ENCODE results near the gene SYNDIG1.

GRCh38 chr20:24701668-24702067 lies 232.2 kb downstream of the SYNDIG1 start:
- no peak for TF ChIP-seq CTCF (conservative IDR thresholded peaks at IDR 0.05; ENCODE audit: low read depth, low read length)
- TF ChIP-seq EZH2 (IDR thresholded peaks at IDR 0.05; ENCODE audit: borderline replicate concordance, low read depth, low read length, poor library complexity, severe bottlenecking) = no peak

All from A673 (cell line).